Embryonic facial prominence (tissue), 1 donor: ENCODE results near the gene KRT38.
"Not testable (repeated sequence)": the region's sequence is repeated elsewhere in the genome, so short reads cannot be mapped to it uniquely, and the experiment has no call there.

Experiments
- DNase-seq: peaks from one replicate; pipeline ENCODE4 v3.0.0-alpha.2; 2016; ENCODE audit errors: extremely low spot score

The KRT38 gene

GRCh38 chr17:41395044-41395443 lies 45.7 kb downstream of the KRT38 start:
- DNase-seq: not testable (repeated sequence)

DNA sequence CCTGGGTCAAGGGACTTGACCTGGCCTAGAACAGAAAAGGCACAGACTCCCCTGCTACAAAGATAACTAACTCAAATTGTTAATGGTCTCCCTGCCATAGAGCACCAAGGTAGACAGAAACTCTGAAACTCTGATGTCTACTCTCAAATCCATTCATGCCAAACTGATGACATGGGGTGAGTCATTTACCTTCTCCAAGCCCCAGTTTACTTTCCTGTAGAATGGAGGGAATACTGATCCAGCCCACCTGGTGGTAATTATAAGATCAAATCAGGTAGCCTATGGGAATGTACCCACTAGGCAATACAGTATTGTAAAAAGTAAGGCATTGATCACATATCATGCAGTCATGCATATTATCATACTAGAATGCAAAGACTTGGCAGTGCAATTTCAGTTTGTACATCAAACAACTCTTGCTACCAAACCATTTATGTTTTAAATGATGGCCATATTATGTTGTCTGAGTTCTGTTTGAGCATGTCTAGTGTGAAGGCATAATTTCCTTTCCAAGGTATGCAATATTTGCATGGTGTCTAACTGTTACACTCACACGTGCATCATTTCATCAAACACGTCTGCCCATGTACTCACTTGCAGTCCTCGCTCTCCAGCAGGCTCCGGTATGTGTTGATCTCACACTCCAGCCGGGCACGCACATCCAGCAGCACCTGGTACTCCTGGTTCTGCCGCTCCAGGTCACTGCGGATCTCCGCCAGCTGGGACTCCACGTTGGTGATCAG lies 46.4 kb downstream of the KRT38 start:
- no peak for DNase-seq

DNA sequence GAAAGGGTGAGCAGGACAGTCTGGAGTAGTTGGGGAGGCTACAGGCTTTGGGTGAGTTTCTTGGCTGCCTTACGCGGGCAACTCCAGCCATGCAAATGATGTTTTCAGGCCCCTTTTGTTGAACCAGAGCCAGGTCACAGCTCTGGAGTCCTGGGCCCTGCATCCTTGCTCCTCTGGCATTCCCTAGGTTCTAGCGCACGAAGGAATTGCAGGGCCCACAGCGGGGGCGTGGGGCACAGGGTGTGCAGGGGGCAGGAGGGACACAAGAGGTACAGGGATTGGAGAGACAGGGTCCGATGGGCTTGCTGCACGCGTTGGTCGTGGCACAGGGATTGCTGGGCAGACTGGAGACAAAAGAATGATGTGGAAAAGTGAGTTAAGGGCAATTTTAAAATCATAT lies 47.0 kb downstream of the KRT38 start:
- DNase-seq: no peak

DNA sequence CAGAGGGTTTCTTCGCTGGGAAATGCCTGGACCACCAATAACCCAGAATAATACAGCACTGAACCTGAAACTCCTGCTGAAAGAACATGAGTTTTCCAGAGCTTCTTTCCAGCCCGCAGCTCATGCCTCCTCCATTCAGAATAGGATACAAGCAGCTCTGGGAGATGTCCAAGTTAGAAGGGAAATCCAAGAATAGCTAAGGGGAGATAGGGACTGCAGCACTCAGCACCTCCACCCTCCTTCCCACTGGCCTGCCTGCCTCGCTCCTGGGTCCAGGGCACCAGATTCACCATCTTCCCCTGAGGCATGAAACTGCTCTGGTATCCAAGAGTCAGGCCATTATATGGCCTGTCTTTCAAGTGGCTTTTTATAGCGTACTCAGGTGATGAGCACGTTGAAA lies 47.5 kb downstream of the KRT38 start:
- no peak for DNase-seq

GRCh38 chr17:41392278-41392677 lies 48.5 kb downstream of the KRT38 start:
- no peak for DNase-seq

DNA sequence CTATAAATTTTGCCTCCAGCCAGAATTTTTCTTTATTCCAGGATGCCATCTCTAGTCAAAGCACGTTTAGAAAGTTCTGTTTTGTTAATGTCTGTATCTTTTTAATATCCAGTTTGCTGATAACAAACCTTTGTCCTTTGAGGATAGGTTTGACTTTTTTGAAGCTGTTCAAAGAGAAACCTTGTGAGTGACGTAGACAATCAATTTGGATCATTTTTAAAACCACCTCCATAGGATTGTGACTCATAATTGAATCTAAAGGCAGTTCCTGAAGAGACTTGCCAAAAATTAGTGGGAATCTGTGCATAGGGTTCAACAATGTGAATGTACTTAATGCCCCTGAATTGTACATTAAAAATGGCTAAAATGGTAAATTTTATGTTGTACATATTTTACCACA lies 49.2 kb downstream of the KRT38 start:
- DNase-seq: no peak

DNA sequence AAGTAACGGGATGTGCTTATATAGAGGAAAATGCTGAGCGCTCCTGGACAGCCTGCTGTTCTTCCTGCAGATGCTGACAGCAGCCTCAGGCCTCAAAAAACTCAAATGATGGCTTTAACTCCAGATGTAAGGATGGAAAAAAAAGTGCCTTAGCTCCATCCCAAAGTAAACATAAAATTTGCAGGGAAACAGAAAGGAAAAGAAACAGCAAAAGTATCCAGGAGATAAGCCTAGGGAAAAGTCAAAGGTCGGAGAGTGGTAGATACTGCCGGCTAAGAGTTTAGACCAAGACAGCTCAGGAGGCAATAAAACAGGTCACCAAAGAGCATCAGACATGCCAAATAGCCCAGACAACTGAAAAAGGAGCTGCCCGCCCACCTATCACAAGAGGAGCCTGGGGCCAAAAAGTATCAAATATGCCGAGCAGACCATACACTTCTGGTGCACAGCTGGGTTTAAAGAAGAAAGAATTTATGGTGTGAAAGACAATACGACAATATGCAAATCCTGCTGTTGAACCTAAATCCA lies 50.3 kb downstream of the KRT38 start:
- no peak for DNase-seq

DNA sequence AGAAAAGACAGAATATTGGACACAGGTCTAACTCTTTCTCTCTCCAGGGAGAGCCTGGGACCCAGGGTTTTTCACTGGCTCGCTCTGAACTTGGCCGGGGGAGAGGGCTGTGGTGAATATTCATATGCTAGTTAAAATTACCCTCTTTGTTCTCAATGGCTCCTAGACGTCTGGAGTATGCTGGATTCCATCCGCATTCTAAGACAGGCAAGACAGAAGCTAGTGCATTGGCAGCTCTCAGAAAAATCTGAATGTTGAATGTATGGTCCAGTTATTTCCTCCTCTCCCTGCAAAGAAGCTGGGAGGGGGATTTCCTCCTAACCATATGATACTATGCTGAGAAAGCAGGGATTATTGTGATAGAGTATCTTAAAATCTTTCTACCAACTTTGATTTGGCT lies 53.1 kb downstream of the KRT38 start:
- DNase-seq: no peak

- no peak for DNase-seq
Observed at GRCh38 chr17:41386227-41386626, 54.6 kb downstream of the KRT38 start.
